GM21529 (cell line): ENCODE data around the gene RASAL1.

Experiments used
- ATAC-seq: cut with Tn5 transposase; IDR thresholded peaks from one replicate; pipeline ENCODE4 v1.9.1; 2021; ENCODE audit not compliant: unreplicated experiment

Gene RASAL1

DNA sequence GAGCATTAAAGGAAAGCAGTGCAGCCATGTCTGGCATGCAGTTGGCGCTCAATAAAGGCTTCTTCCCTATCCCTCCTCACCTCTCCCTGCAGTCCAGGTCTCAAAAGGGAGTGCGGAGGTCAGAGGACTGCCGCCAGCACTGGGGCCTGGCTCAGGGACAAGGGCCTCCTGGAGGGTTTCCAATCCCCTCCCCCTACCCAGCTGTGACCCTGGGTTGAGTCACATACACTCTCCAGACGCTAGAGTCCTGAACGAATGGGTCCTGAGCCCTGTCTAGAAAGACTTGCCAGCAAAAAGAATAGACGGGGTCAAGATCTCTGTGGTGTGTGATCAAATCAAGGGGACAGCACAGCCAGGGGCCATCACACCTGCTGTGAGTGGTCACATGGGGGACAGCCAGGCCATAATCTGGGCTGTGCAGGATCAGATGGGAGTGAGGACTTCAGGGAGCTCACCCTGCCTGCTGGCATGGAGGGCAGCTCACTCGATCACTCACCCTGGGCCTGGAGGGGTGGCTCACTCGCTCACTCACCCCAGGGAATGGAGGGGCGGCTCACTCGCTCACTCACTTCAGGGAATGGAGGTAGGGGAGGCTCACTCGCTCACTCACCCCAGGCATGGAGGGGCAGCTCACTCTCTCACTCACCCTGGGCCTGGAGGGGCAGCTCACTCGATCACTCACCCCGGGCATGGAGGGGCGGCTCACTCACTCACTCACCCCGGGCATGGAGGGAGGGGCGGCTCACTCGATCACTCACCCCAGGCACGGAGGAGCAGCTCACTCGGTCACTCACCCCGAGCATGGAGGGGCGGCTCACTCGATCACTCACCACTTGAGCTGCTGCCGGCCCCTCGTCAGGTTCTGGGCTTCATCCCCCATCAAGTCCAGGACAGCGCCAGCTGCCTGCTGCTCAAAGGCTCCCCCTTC lies 26.8 kb upstream of the RASAL1 start:
- ATAC-seq, result no peak

DNA sequence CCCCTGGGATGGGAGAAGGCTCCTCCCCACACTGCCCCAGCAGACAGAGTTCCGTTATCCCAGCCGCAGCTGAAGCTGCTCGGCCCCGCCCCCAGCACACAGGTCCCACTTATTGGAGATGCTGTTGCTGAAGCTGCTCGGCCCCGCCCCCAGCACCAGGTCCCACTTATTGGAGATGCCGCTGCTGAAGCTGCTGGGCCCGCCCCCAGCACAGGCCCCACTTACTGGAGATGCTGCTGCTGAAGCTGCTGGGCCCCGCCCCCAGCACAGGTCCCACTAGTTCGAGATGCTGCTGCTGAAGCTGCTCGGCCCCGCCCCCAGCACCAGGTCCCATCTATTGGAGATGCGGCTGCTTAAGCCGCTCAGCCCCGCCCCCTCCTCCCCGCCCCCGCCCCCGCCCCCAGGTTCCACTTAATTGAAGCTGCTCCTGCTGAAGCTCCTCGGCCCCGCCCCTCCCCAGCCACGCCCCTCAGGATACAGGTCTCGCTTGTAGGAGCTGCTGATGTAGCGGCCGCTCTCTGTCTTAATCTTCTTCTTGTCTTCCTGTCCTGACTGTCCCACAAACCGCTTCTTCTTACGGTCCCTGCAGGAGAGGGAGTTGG lies 26.0 kb upstream of the RASAL1 start:
- ATAC-seq, result no peak

DNA sequence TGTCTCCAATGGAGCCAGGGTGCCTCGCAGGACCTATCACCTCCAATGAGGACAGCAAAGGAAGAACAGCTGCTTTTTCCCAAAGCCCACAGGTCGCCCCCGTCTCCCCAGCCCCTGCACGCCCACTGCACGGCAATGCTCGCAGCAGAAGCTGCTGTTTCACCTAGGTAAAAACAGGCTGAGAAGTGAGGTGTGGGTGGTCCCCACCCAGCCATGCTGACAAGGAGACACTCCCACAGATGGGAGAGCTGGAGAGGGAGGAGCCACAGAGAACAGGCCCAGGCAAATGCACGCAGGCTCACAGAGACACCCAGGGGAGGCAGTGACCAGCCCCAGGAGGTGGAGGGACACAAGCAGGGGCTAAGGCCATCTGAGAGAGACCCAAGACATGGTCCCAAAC lies 24.4 kb upstream of the RASAL1 start:
- ATAC-seq, result no peak

DNA sequence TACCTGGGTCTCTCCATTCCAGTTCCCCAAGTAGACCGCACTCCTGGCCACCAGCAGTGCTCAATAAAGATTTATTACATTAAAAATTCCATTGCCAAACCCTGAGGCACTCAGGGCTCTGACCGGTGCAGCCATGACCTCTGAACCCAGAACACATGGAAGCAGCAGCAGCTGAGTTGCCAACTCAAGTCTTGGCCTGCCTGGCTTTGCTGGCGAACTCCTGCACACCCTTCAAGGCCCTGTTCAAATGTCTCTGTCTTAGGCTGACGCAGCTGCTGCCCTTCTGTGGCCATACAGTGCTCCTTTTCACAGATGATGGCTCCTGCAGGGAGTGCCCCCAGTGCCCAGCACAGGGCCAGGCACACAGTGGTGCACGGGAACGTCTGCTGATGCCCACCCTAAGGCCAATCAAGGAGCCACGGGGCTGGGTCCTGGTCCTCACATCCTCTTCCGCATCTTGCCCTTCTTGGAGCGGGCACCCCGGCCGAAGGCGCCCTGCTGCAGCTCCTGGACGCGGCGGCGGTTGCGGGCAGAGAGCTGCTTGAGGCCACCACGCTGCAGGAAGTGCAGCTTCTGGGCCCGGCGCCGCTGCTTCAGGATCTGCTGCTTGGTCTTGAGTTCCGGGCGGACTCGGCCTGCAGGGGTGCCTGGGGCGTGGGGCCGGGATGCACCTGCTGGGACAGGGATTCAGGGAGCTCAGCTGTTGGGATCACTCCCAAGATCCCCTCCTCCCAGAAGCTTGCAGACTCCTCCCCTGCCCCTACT lies 23.1 kb upstream of the RASAL1 start:
- ATAC-seq, result no peak

DNA sequence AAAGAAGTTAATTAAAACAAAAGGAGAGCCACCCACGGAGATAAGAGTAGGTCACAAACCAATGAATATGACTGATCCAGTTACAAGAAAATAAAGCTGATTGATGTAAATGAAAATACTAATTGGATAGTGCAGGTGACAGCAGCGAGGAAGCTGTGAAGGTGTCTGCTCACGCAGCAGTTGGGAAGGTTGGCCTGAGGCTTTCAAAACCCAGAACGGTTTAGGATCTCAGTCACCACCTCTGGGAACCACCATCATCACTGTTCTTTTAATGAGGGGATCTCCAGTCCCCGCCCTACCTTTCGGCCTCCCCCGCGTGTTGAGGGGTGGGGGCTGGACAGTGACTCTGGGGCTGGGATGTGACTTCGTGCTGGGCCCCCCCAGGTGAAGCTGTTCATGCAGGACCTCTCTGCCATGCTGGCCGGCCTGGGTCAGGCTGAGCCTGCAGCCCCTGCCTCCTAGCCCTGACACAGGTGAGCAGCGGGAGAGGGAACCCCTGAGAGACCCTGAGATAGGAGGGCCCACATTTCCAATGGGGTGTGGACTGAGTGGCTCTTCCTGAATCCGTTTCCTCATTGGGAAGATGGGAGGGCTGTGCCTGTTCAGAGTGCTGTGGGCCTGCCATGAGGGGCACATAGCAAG lies 21.8 kb upstream of the RASAL1 start:
- no peak for ATAC-seq

DNA sequence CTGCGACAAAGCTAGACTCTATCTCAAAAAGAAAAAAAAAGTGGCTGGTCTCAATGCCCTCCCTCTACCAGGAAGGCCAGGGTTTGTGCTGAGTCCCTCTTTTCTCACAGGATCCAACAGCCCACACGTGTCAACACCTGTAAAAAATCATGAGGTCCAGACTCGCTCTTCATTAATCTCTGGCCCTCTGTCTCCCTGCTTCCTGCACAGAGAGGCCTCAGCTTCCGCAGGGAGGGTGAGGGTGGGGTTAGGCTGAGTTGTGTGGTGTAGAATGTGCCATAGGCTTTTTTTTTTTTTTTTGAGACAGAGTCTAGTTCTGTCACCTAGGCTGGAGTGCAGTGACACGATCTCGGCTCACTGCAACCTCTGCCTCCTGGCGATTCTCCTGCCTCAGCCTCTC lies 20.1 kb upstream of the RASAL1 start:
- no peak for ATAC-seq

DNA sequence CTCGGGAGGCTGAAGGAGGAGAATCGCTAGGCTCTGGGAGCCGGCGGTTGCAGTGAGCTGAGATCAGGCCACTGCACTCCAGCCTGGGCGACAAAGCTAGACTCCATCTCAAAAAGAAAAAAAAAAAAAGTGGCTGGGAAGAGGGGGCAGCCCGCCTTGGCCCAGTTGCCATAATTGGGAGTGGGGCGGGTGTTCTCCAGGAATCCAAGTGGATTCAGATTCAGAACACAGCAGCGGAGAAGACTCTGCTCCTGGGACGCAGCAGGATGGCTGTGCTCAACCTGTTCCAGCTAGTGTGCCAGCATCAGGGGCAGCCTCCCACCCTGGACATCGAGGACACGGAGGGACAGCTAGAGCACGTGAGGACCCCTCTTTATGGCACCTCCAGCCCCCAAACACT lies 19.5 kb upstream of the RASAL1 start:
- ATAC-seq, result no peak

DNA sequence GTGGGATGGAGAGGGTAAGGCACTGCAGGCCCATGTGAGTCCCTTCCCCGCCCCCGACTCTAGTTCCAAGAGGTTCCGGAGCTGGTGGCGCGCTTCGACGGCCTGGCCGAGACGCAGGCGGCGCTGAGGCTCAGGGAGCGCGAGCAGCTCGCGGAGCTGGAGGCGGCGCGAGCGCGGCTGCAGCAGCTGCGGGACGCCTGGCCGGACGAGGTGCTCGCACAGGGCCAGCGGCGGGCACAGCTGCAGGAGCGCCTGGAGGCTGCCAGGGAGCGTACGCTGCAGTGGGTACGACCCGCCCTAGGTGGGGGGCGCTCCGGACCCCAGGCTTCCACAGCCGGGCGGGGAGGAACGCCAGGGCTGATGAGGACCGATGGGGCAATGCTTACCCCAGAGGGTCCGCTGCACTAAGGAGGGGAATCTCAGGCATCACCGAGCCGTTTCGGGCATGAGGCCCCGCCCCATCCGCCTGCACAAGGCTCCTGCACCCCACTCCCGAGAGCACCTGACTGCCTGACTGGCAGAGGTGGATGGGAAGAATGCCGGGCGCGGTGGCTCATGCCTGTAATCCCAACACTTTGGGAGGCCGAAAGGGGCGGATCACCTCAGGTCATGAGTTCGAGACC lies 18.9 kb upstream of the RASAL1 start:
- ATAC-seq, result no peak

DNA sequence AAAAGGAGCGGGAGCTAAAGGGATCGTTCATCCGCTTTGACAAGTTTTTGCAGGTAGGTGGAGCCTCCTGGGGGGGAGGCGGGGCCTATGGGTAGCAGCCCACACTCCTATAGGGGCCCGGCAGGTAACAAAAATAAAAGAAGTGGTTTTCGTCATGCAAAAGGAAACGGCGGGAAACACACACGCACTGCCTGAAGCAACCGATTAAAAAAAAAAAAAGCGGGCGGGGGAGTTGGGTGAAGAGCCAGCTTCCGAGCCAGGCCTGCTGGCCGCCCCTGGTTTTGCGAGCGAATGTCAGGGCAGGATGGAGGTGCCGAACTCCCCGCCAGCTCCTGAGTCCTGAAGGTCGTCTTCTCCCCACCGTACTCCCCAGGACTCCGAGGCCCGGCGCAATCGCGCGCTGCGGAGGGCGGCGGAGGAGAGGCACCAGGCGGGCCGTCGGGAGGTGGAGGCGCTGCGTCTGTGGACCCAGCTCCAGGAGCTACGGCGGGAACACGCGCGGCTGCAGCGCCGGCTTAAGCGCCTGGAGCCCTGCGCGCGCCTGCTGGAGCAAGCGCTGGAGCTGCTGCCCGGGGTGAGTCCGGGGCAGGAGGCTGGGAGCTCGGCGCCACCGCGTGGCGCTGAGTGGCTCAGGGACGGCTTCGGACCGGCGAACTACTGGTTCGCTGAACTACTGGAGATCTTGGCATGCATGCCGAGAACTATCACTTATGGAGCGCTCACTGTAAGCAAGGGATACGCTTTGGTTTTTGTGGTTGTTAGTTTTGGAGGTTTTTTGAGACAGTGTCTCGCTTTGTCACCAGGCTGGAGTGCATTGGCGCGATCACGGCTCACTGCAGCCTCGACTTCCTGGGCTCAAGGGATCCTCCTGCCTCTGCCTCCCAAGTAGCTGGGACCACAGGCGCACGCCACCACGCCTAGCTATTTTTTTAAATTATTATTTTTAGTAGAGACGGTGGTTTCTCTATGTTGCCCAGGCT lies 17.6 kb upstream of the RASAL1 start:
- peak; percentile 79 for ATAC-seq

DNA sequence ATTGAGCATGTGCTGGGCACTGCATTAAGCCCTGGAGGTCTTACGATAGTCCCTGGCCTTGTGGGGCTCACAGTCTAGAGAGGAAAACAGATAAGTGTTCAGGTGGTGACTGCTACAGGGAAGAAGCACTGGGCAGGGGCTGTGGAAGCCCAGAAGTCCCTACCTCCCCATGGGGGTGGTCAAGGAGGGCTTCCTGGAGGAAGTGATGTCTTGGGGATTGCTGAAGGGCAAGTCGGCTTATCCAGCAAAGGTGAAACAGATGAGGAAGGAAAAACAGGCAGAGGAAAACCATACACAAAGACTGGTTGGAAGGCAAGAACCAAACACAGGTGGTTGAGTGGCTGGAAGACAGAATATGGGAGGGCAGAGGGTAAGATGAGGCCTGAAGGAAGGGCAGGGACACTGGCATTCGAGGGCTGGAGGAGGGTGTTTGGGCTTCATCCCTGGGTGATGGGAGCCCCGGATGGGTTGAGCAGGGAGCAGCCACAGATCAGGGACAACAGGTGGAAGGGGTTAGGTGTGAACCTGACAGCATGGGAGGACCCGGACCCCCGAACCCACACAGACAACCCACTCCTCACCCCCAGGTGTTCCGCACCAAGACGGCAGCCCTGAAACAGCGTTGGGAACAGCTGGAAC lies 16.8 kb upstream of the RASAL1 start:
- no peak for ATAC-seq

DNA sequence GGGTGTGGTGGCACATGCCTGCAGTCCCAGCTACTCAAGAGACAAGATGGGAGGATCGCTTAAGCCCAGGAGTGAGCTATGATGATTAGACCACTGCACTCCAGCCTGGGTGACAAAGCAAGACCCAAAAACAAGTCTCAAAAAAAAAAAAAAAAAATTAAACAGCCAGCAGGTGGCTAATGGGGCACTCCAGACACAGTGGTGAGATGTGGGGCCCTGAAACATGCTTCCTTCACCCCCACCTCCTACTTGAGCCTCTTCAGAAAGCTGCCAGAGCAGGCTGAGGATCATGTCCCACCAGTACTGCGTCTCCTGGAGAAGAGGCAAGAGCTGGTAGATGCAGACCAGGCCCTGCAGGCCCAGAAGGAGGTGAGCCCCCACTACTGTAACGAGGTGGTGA lies 16.1 kb upstream of the RASAL1 start:
- no peak for ATAC-seq

DNA sequence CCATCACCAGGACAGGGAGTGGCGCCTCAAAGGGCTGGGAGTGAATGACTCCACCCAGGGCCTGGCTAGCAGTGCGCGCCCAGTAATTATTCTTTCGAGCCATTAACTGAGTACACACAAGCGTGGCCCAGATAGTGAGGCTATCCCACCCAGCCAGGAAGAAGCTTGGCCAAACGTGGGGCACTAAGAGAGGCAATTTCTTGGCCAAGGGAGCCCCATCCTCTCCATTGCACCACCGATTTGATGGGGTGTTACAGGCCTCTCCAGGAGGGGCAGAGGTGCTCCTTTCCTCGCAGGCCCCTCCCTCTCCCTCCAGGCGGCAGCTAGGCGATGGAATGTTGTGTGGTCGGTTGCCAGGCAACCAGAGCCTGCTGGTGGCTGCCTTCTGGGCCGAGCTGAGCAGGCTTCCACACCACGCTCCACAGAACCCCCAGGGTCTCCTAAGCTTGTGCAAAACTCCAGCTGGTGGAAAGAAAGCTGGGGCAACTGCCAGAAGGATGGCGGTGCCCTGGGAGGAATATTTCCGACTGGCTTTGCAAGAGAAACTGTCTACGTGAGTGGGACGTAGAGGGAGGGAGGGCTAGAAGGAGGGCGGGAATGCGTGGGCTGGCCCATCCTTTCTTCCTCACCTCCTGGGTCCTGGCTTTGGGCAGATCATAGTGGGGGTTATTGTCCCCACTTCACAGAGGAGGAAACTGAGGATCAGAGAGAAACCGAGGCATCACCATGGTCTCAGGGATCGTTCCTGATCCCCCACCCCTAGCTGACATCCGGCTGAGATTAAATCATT lies 14.0 kb upstream of the RASAL1 start, which contains the start of gene CFAP73:
Gene CFAP73 (plus strand): TSS at position 364 of the 790 bp plus-strand sequence. CDS start 134 bp downstream, at position 498.
- ATAC-seq, result no peak

DNA sequence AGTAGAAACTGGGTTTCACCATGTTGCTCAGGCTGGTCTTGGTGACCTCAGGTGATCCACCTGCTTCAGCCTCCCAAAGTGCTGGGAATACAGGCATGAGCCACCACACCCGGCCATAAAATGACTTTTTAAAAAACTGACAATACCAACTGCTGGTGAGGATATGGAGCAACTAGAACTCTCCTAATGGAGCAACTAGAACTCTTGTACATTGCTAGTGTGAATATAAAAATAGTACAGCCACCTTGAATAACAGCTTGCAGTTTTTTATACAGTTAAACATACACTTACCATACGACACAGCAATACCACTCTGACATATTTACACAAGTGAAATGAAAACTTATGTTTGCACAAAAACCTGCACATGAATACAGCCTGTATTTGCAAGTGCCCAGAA lies 11.4 kb upstream of the RASAL1 start:
- no peak for ATAC-seq

DNA sequence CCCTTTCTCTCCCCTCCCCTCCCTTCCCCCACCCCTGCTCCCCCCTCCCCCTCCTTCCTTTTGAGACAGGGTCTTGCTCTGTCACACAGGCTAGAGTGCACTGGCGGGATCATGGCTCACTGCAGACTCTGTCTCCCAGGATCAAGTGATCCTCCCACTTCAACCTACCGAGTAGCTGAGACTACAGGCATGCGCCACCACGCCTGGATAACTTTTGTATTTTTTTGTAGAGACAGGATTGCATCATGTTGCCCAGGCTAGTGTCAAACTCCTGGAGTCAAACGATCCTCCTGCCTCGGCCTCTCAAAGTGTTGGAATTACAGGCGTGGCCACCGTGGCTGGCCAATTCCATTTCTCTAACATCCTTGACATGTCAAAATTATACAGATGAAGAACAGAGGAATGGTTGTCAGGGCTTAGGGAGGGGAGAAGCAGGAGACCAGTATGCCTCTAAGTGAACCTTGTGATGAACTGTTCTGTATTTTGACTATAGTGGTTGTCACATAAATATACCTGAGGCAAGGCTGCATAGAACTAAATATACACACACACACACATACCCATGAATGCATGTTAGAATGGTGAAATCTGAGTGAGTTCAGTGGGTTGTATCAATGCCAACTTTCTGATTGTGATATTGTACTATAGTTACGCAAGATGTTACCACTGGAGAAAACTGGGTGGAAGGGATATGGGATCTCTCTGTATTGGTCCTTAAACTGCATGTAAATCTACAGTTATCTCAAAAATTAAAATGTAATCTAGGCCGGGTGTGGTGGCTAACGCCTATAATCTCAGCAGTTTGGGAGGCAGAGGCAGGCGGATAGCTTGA lies 10.4 kb upstream of the RASAL1 start:
- ATAC-seq, result no peak

DNA sequence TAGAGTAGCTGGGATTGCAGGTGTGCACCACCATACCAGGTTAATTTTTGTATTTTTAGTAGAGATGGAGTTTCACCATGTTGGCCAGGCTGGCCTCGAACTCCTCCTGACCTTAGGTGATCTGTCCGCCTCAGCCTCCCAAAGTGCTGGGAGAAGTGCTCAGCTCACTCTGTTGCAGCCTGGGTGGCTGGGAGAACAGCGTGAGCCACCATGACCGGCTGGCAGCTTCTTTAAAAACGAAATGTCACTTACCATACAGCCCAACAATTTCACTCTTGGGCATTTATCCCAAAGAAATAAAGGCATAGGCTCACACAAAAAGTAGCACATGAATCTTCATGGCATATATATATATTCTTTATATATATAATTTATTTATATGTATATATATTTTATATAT lies 9.2 kb upstream of the RASAL1 start:
- ATAC-seq, result no peak

DNA sequence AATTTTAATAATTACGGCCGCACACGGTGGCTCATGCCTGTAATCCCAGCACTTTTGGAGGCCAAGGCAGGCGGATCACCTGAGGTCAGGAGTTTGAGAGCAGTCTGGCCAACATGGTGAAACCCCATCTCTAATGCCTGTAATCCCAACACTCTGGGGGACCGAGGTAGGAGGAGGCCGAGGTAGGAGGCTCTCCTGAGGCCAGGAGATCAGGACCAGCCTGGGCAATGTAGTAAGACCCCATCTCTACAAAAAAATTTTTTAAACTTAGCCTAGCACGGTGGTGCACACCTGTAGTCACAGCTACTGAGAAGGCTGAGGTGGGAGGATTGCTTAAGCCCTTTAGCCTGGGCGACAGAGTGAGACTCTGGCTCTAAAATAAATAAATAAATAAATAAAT lies 8.4 kb upstream of the RASAL1 start:
- ATAC-seq, result no peak

DNA sequence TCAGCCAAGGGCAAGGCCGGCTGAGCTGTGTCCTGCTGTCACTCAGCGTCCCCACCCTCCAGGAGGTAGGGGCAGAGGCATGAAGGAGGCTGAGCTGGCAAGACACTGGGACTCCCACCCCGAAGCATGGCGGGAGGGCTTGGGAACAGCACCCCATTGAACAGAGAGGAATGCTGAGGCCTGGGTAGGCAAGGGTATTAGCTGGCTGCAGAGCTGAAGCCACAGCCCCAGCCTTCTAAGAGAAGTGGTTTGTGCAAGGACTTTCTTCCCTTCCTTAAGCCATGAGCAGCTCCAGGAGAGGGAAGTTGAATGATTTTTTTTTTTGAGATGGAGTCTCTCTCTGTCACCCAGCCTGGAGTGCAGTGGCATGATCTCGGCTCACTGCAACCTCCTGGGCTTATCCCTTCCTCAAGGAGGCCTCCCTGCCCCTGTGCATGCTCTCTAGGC lies 7.3 kb upstream of the RASAL1 start:
- ATAC-seq, result no peak
